ENCODE measurements around the gene OR10P1.

- TF ChIP-seq CTCF (IDR thresholded peaks at IDR 0.05) (no peak), POLR2A (IDR thresholded peaks at IDR 0.05) (no peak)
These were observed 47.0 kb downstream of the OR10P1 start for GRCh38 chr12:55683676-55684075.
